K562 (cell line): ENCODE results near the gene GPR137C. TPM values are rescaled to one million over a fixed set of nuclear protein-coding genes. Genes with fewer than 3 reads are reported as not detected.

Source experiments
- ATAC-seq: fragments of 200-7000 bp; cut with Tn5 transposase; 3 replicates; pipeline ENCODE4 v1.9.1; 2020; ENCODE audit warnings: moderate library complexity
- BruUV-seq: library from RNA; stranded (reverse); fragments of 400-500 nt; replicated peaks from 2 replicates; lab custom pipeline; 2021; lab: Mats Ljungman, UMichigan
- CTCF ChIA-PET: fragments of 300-600 bp; formaldehyde crosslinking; extraction: SDS; loops from one replicate; lab custom pipeline; 2021; ENCODE audit warnings: low intra/inter-chr PET ratio; lab: Yijun Ruan, JAX
- POLR2A ChIA-PET: fragments of 300-600, 350-650 bp; sonication (Branson Sonifier 250); formaldehyde crosslinking; extraction: SDS; loops from one replicate; lab custom pipeline; 2021; ENCODE audit warnings: antibody characterized with exemption, inconsistent platforms; lab: Yijun Ruan, JAX
- DNase-seq, 4 experiments: peaks; one replicate each; pipeline versions ENCODE4 v3.0.0 to v3.0.0-alpha.2; 2011 to 2018; ENCODE audit warnings: low spot score in 3 of 4, mixed read lengths in 3 of 4; ENCODE audit errors: extremely low read depth in 1 of 4
- FAIRE-seq: peaks from 2 replicates; lab custom pipeline; 2011; peaks lifted over from hg19 to GRCh38; lab: Jason Lieb, UNC
- H2AFZ ChIP-seq: 2 replicates; pipeline ENCODE4 v1.6.0; 2011; ENCODE audit warnings: low read depth, low read length, control low read depth, inconsistent platforms
- H3K27ac ChIP-seq: fragments of 200-600 bp; 3 replicates; pipeline ENCODE4 v1.8.0; 2011; ENCODE audit warnings: low read depth, mild to moderate bottlenecking, control low read depth, inconsistent platforms, low read length, moderate library complexity, mixed read lengths; ENCODE audit errors: extremely low read depth
- H3K27me3 ChIP-seq, 2 experiments: fragments of 300-600 bp in 1 of 2; 2 replicates in 1 of 2; 3 replicates in 1 of 2; pipeline versions ENCODE4 v1.6.0 to v1.8.0; 2011; ENCODE audit warnings: inconsistent platforms in 2 of 2, low read length in 2 of 2, mild to moderate bottlenecking in 1 of 2, mixed read lengths in 1 of 2, moderate library complexity in 1 of 2; ENCODE audit not compliant: control insufficient read depth in 2 of 2, insufficient read depth in 2 of 2
- H3K36me3 ChIP-seq: fragments of 300-600 bp; 3 replicates; pipeline ENCODE4 v1.8.0; 2011; ENCODE audit warnings: mild to moderate bottlenecking, low read length, inconsistent platforms; ENCODE audit not compliant: control insufficient read depth, insufficient read depth
- H3K4me1 ChIP-seq, 2 experiments: fragments of 200-600 bp in 1 of 2; replicated peaks in 1 of 2; 2 replicates in 1 of 2; 3 replicates in 1 of 2; pipeline versions ENCODE4 v1.5.1 to v1.8.0; 2011; ENCODE audit warnings: inconsistent platforms in 2 of 2, low read length in 2 of 2, mild to moderate bottlenecking in 1 of 2, mixed read lengths in 1 of 2, moderate library complexity in 1 of 2; ENCODE audit not compliant: control insufficient read depth in 2 of 2, insufficient read depth in 2 of 2
- H3K4me2 ChIP-seq: 2 replicates; pipeline ENCODE4 v1.6.1; 2011; ENCODE audit warnings: low read length, control low read depth, inconsistent platforms, mixed read lengths; ENCODE audit not compliant: insufficient read depth
- H3K4me3 ChIP-seq: fragments of 200-600 bp; sonication (generic), shearing (Covaris generic); 2 replicates; pipeline ENCODE4 v1.5.1; 2016; ENCODE audit warnings: control low read depth, inconsistent platforms
- H3K79me2 ChIP-seq: fragments of 200-600 bp; 3 replicates; pipeline ENCODE4 v1.8.0; 2011; ENCODE audit warnings: low read length, inconsistent platforms; ENCODE audit not compliant: control insufficient read depth, insufficient read depth
- H3K9ac ChIP-seq, 2 experiments: 2 replicates each; pipeline versions ENCODE4 v1.6.0 to v1.6.1; 2011; ENCODE audit warnings: low read depth in 2 of 2, low read length in 2 of 2, control low read depth in 1 of 2, inconsistent platforms in 1 of 2, mild to moderate bottlenecking in 1 of 2, mixed read lengths in 1 of 2; ENCODE audit not compliant: insufficient read depth in 1 of 2
- H3K9me1 ChIP-seq: one replicate; pipeline ENCODE4 v1.6.0; 2011; ENCODE audit warnings: inconsistent platforms, mild to moderate bottlenecking, low read length, moderate library complexity; ENCODE audit not compliant: control insufficient read depth, insufficient read depth
- H3K9me3 ChIP-seq: replicated peaks from 2 replicates; pipeline ENCODE4 v1.5.1; 2011; ENCODE audit warnings: low read depth, low read length, inconsistent platforms; ENCODE audit not compliant: control insufficient read depth, insufficient read depth
- H4K20me1 ChIP-seq: replicated peaks from 2 replicates; pipeline ENCODE4 v1.6.1; 2011; ENCODE audit warnings: low read length, inconsistent platforms, mixed read lengths; ENCODE audit not compliant: control insufficient read depth, insufficient read depth
- RFX5 ChIP-seq: IDR thresholded peaks from 2 replicates; pipeline ENCODE4 v1.6.1; 2011; ENCODE audit warnings: low read depth, mild to moderate bottlenecking, improper control_type of control experiment, low read length
- SUPT5H ChIP-seq: fragments of 450-650 bp; IDR thresholded peaks from 2 replicates; pipeline ENCODE4 v1.6.1; 2016
- ZFP36 ChIP-seq: fragments of 150-350 bp; IDR thresholded peaks from 2 replicates; pipeline ENCODE4 v1.6.1; 2018; ENCODE audit warnings: low read length, low read depth; ENCODE audit not compliant: partially characterized antibody
- WGBS: fragments of 100-300 bp; shearing (Covaris generic); methylation state at CpG from one replicate; pipeline ENCODE4 v1.1.6; 2016; ENCODE audit warnings: low coverage, mixed read lengths; ENCODE audit not compliant: insufficient coverage; ENCODE audit errors: missing lambda C conversion rate; 5-methylcytosine and 5-hydroxymethylcytosine counted together
- in situ Hi-C: fragments of 300-500 bp; cut with MboI; formaldehyde crosslinking; loops from 4 replicates; pipeline ENCODE4 v1.15.0; 2018; ENCODE audit warnings: inconsistent platforms, mixed read lengths
- intact Hi-C: fragments of 100-400 bp; cut with micrococcal nuclease; formaldehyde crosslinking; loops from 2 replicates; pipeline ENCODE4 v1.14.2; 2022
- polyA plus RNA-seq, 8 experiments: library from polyadenylated mRNA; depleted of rRNA in 4 of 8; stranded (reverse) in 5 of 8; unstranded in 3 of 8; fragments of >200 nt; fragmentation: Nextera tagmentation in 2 of 8; fragmentation: Illumina TruSeq in 1 of 8; extraction: Ambion mirVana in 2 of 8; extraction: Trizol in 1 of 8; gene quantifications; 2 replicates each; pipeline versions ENCODE4 v1.2.1 to v1.2.3, GENCODE V29; 2011 to 2014; ENCODE audit warnings: inconsistent platforms in 1 of 8, missing spikeins in 1 of 8
- total RNA-seq, 7 experiments: library from RNA; depleted of rRNA in 6 of 7; stranded (reverse); fragments of >200 nt in 6 of 7; fragmentation: Illumina TruSeq in 2 of 7; extraction: Trizol in 2 of 7; gene quantifications; 2 replicates each; pipeline versions ENCODE4 v1.2.1 to v1.2.3, GENCODE V29; 2011 to 2021; ENCODE audit warnings: low replicate concordance in 1 of 7
- TF ChIP-seq, protein P1 (sequence below): fragments of 450-650 bp; conservative IDR thresholded peaks from 2 replicates; pipeline ENCODE4 v1.6.1; 2016; ENCODE audit warnings: missing genetic modification characterization, low read depth, mild to moderate bottlenecking, control low read depth, missing compliant biosample characterization

GPR137C gene
- total and polyA plus RNA-seq, 9 of the 15 experiments (the other 6 are each of a cell fraction or from before 2014, with no cell fraction given), result 0.03 to 0.31 (median 0.06) TPM; not detected in 4

DNA sequence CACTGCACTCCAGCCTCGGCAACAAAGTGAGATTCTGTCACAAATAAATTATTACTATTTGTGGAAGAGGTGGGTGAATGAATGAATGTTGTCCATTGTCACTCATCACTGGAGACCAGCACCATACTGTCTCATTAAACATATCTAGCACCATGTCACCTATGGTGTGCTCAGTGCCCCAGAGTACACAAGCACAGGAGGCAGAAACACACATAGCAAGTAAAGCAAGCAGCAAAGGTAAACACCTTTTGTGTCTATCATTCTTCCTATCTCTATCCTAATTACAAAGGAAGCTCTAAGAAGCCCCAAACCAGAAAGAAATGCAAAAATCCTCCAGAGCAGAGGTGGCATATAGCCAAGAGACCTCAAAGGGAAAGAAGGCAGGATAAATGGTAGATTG, 133.5 kb downstream of the GPR137C start:
- no TSS peak for BruUV-seq
- H3K79me2 ChIP-seq, result peaks cover 74% of the 10 kb centered on the region
- WGBS, result 80% methylated on average over 1 of the region's 1 CpG
- H3K4me3 ChIP-seq, result no peak overlapping the region
- peaks cover 18% of the 10 kb centered on the region for H4K20me1 ChIP-seq
- peak; percentile 50 for ATAC-seq
- no peak for DNase-seq
- ChIA-PET CTCF (no interaction called here), POLR2A (interaction anchor here (0.6 to 1.2 kb wide), 2 partner anchors 74 to 453 kb away, joined by 3 to 4 read pairs; no protein-coding TSS in a partner anchor)
- no peak overlapping the region for H2AFZ ChIP-seq
- H3K9me3 ChIP-seq, result no peaks in the 10 kb centered on the region
- no peak overlapping the region for H3K9ac ChIP-seq
- H3K27me3 ChIP-seq, result no peaks in the 10 kb centered on the region
- H3K27ac ChIP-seq, result no peak overlapping the region
- in situ Hi-C loops, result no loop called here
- intact Hi-C loops, result no loop called here
- H3K4me1 ChIP-seq, result peaks cover 0 to 11% of the 10 kb centered on the region in 2 experiments; a peak in 3 of 5 replicates
- H3K36me3 ChIP-seq, result peaks cover 8% of the 10 kb centered on the region; the same call in 1 of the 3 replicates
- H3K4me2 ChIP-seq, result no peak overlapping the region
- no peak for FAIRE-seq
- H3K9me1 ChIP-seq, result no peaks in the 10 kb centered on the region
- TF ChIP-seq, protein P1, sequence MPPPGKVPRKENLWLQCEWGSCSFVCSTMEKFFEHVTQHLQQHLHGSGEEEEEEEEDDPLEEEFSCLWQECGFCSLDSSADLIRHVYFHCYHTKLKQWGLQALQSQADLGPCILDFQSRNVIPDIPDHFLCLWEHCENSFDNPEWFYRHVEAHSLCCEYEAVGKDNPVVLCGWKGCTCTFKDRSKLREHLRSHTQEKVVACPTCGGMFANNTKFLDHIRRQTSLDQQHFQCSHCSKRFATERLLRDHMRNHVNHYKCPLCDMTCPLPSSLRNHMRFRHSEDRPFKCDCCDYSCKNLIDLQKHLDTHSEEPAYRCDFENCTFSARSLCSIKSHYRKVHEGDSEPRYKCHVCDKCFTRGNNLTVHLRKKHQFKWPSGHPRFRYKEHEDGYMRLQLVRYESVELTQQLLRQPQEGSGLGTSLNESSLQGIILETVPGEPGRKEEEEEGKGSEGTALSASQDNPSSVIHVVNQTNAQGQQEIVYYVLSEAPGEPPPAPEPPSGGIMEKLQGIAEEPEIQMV (tag), result no peak
- no peak for TF ChIP-seq SUPT5H
- TF ChIP-seq RFX5, result no peak
- TF ChIP-seq ZFP36, result no peak

Other genes with a start within 250 kb of the GPR137C start
- not detected in 2 replicates for gene PTGER2, start 238.5 kb upstream of the GPR137C start, total RNA-seq (2014; rRNA removed)
- gene PTGER2, start 238.5 kb upstream of the GPR137C start, total RNA-seq (2014; rRNA removed; fragmentation: Illumina TruSeq; extraction: Trizol), result not detected in 2 replicates
- not detected in 2 replicates for gene PTGER2, start 238.5 kb upstream of the GPR137C start, total RNA-seq (2015; rRNA removed; fragmentation: Illumina TruSeq; extraction: Trizol)
- gene PTGER2, start 238.5 kb upstream of the GPR137C start, total RNA-seq (2021), result not detected in 2 replicates
- gene PTGER2, start 238.5 kb upstream of the GPR137C start, polyA plus RNA-seq (2011; rRNA removed), result not detected in 2 replicates
- gene PTGER2, start 238.5 kb upstream of the GPR137C start, polyA plus RNA-seq (2014; fragmentation: Illumina TruSeq; extraction: Trizol), result not detected in 2 replicates
- not detected for gene PTGER2, start 238.5 kb upstream of the GPR137C start, polyA plus RNA-seq (2014; fragmentation: Nextera tagmentation; extraction: Ambion mirVana)
- not detected in 2 replicates for gene PTGER2, start 238.5 kb upstream of the GPR137C start, polyA plus RNA-seq (2014; rRNA removed)
- gene TXNDC16, start 331 bp upstream of the GPR137C start, total RNA-seq (2014; rRNA removed), result 2.4 and 3.1 TPM in 2 replicates
- 6.2 and 7.3 TPM in 2 replicates for gene TXNDC16, start 331 bp upstream of the GPR137C start, total RNA-seq (2014; rRNA removed; fragmentation: Illumina TruSeq; extraction: Trizol)
- gene TXNDC16, start 331 bp upstream of the GPR137C start, total RNA-seq (2015; rRNA removed; fragmentation: Illumina TruSeq; extraction: Trizol), result 5.1 and 5.4 TPM in 2 replicates
- 5.2 and 6.0 TPM in 2 replicates for gene TXNDC16, start 331 bp upstream of the GPR137C start, total RNA-seq (2021)
- gene TXNDC16, start 331 bp upstream of the GPR137C start, polyA plus RNA-seq (2011; rRNA removed), result 5.6 and 6.2 TPM in 2 replicates
- gene TXNDC16, start 331 bp upstream of the GPR137C start, polyA plus RNA-seq (2014; fragmentation: Illumina TruSeq; extraction: Trizol), result 3.9 and 4.9 TPM in 2 replicates
- gene TXNDC16, start 331 bp upstream of the GPR137C start, polyA plus RNA-seq (2014; fragmentation: Nextera tagmentation; extraction: Ambion mirVana), result 1 to 10 TPM; 1.8 to 1.9 TPM
- 3.2 and 3.3 TPM in 2 replicates for gene TXNDC16, start 331 bp upstream of the GPR137C start, polyA plus RNA-seq (2014; rRNA removed)
- 27.6 and 31.8 TPM in 2 replicates for gene ERO1A, start 142.7 kb downstream of the GPR137C start, total RNA-seq (2014; rRNA removed)
- 30.9 and 33.5 TPM in 2 replicates for gene ERO1A, start 142.7 kb downstream of the GPR137C start, total RNA-seq (2014; rRNA removed; fragmentation: Illumina TruSeq; extraction: Trizol)
- 33.9 and 37.1 TPM in 2 replicates for gene ERO1A, start 142.7 kb downstream of the GPR137C start, total RNA-seq (2015; rRNA removed; fragmentation: Illumina TruSeq; extraction: Trizol)
- 41.4 and 46.2 TPM in 2 replicates for gene ERO1A, start 142.7 kb downstream of the GPR137C start, total RNA-seq (2021)
- 40.9 and 44.6 TPM in 2 replicates for gene ERO1A, start 142.7 kb downstream of the GPR137C start, polyA plus RNA-seq (2011; rRNA removed)
- gene ERO1A, start 142.7 kb downstream of the GPR137C start, polyA plus RNA-seq (2014; fragmentation: Illumina TruSeq; extraction: Trizol), result 19.9 and 25.1 TPM in 2 replicates
- 10 to 100 TPM; 11.0 to 22.3 TPM for gene ERO1A, start 142.7 kb downstream of the GPR137C start, polyA plus RNA-seq (2014; fragmentation: Nextera tagmentation; extraction: Ambion mirVana)
- 23.9 and 27.2 TPM in 2 replicates for gene ERO1A, start 142.7 kb downstream of the GPR137C start, polyA plus RNA-seq (2014; rRNA removed)
- 106 and 130 TPM in 2 replicates for gene PSMC6, start 154.4 kb downstream of the GPR137C start, total RNA-seq (2014; rRNA removed)
- 182 and 213 TPM in 2 replicates for gene PSMC6, start 154.4 kb downstream of the GPR137C start, total RNA-seq (2014; rRNA removed; fragmentation: Illumina TruSeq; extraction: Trizol)
- gene PSMC6, start 154.4 kb downstream of the GPR137C start, total RNA-seq (2015; rRNA removed; fragmentation: Illumina TruSeq; extraction: Trizol), result 204 and 218 TPM in 2 replicates
- 85.9 and 91.4 TPM in 2 replicates for gene PSMC6, start 154.4 kb downstream of the GPR137C start, total RNA-seq (2021)
- gene PSMC6, start 154.4 kb downstream of the GPR137C start, polyA plus RNA-seq (2011; rRNA removed), result 110 and 165 TPM in 2 replicates
- gene PSMC6, start 154.4 kb downstream of the GPR137C start, polyA plus RNA-seq (2014; fragmentation: Illumina TruSeq; extraction: Trizol), result 180 and 209 TPM in 2 replicates
- gene PSMC6, start 154.4 kb downstream of the GPR137C start, polyA plus RNA-seq (2014; fragmentation: Nextera tagmentation; extraction: Ambion mirVana), result 100 to 1,000 TPM; 214 to 224 TPM
- 138 and 153 TPM in 2 replicates for gene PSMC6, start 154.4 kb downstream of the GPR137C start, polyA plus RNA-seq (2014; rRNA removed)
- 5.5 and 8.0 TPM in 2 replicates for gene STYX, start 177.3 kb downstream of the GPR137C start, total RNA-seq (2014; rRNA removed)
- 15.4 and 17.7 TPM in 2 replicates for gene STYX, start 177.3 kb downstream of the GPR137C start, total RNA-seq (2014; rRNA removed; fragmentation: Illumina TruSeq; extraction: Trizol)
- gene STYX, start 177.3 kb downstream of the GPR137C start, total RNA-seq (2015; rRNA removed; fragmentation: Illumina TruSeq; extraction: Trizol), result 11.0 and 11.6 TPM in 2 replicates
- 10.6 and 11.1 TPM in 2 replicates for gene STYX, start 177.3 kb downstream of the GPR137C start, total RNA-seq (2021)
- 8.6 and 11.1 TPM in 2 replicates for gene STYX, start 177.3 kb downstream of the GPR137C start, polyA plus RNA-seq (2011; rRNA removed)
- 8.1 and 8.3 TPM in 2 replicates for gene STYX, start 177.3 kb downstream of the GPR137C start, polyA plus RNA-seq (2014; fragmentation: Illumina TruSeq; extraction: Trizol)
- 10 to 100 TPM in 1 of 2 experiments, 1 to 10 TPM in 1; 5.0 to 11.8 TPM for gene STYX, start 177.3 kb downstream of the GPR137C start, polyA plus RNA-seq (2014; fragmentation: Nextera tagmentation; extraction: Ambion mirVana)
- 6.3 and 8.1 TPM in 2 replicates for gene STYX, start 177.3 kb downstream of the GPR137C start, polyA plus RNA-seq (2014; rRNA removed)
- 16.0 and 20.2 TPM in 2 replicates for gene GNPNAT1, start 238.8 kb downstream of the GPR137C start, total RNA-seq (2014; rRNA removed)
- 25.3 and 27.3 TPM in 2 replicates for gene GNPNAT1, start 238.8 kb downstream of the GPR137C start, total RNA-seq (2014; rRNA removed; fragmentation: Illumina TruSeq; extraction: Trizol)
- gene GNPNAT1, start 238.8 kb downstream of the GPR137C start, total RNA-seq (2015; rRNA removed; fragmentation: Illumina TruSeq; extraction: Trizol), result 21.1 and 22.5 TPM in 2 replicates
- 25.4 and 25.6 TPM in 2 replicates for gene GNPNAT1, start 238.8 kb downstream of the GPR137C start, total RNA-seq (2021)
- 19.2 and 27.7 TPM in 2 replicates for gene GNPNAT1, start 238.8 kb downstream of the GPR137C start, polyA plus RNA-seq (2011; rRNA removed)
- gene GNPNAT1, start 238.8 kb downstream of the GPR137C start, polyA plus RNA-seq (2014; fragmentation: Illumina TruSeq; extraction: Trizol), result 22.5 and 25.9 TPM in 2 replicates
- gene GNPNAT1, start 238.8 kb downstream of the GPR137C start, polyA plus RNA-seq (2014; fragmentation: Nextera tagmentation; extraction: Ambion mirVana), result 10 to 100 TPM; 15.8 to 26.0 TPM
- 19.2 and 20.1 TPM in 2 replicates for gene GNPNAT1, start 238.8 kb downstream of the GPR137C start, polyA plus RNA-seq (2014; rRNA removed)